Suprapubic skin (tissue), 3 donors: ENCODE results near the gene ASIP.

Source experiments
- EP300 ChIP-seq: sonication (generic); formaldehyde crosslinking; IDR thresholded peaks from one replicate; pipeline ENCODE4 v1.6.1; 2017; ENCODE audit warnings: antibody characterized with exemption
- POLR2A ChIP-seq, 2 donors: fragments of 450-650 bp; IDR thresholded peaks; one replicate each; pipeline ENCODE4 v1.6.1; 2017; ENCODE audit warnings: antibody characterized with exemption in 2 of 2, mild to moderate bottlenecking in 2 of 2, moderate library complexity in 2 of 2
- TF ChIP-seq, protein P1 (sequence below), 2 donors: fragments of 200-600 bp in 1 of 2; fragments of 450-650 bp in 1 of 2; sonication (generic) in 1 of 2; IDR thresholded peaks; one replicate each; pipeline ENCODE4 v1.5.1; 2016 to 2019; ENCODE audit warnings: antibody characterized with exemption in 2 of 2, mild to moderate bottlenecking in 1 of 2, moderate library complexity in 1 of 2

DNA sequence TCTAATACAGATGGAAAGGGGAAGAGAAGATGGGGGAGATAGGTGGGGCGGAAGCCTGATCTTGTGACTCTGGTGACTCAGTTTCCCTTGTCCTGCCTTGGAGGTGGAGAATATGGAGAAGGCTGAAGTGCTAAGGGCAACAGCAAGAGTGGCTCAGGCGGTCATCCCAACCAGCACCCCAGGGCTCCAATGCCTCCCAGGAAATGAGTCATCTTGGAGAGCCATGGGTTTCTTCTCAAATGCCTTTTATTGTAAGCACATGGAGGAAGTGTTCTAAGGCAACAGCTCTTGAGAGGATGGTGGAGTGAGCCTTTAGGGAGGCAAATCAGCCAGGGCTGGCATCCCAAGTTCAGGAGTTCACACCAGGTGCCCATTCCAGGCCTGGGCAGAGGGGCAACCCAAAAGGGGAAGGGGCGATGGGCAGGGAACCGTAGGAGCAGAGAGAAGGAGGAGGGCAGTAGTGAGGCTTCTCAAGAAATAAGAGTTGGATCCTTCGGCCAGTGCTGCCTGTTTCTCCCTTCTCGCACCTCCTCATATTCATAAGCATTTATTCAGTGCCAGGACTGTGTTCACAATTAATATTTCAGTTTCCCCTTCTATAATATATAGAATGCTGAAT is 75.1 kb downstream of the ASIP start:
- TF ChIP-seq, protein P1, sequence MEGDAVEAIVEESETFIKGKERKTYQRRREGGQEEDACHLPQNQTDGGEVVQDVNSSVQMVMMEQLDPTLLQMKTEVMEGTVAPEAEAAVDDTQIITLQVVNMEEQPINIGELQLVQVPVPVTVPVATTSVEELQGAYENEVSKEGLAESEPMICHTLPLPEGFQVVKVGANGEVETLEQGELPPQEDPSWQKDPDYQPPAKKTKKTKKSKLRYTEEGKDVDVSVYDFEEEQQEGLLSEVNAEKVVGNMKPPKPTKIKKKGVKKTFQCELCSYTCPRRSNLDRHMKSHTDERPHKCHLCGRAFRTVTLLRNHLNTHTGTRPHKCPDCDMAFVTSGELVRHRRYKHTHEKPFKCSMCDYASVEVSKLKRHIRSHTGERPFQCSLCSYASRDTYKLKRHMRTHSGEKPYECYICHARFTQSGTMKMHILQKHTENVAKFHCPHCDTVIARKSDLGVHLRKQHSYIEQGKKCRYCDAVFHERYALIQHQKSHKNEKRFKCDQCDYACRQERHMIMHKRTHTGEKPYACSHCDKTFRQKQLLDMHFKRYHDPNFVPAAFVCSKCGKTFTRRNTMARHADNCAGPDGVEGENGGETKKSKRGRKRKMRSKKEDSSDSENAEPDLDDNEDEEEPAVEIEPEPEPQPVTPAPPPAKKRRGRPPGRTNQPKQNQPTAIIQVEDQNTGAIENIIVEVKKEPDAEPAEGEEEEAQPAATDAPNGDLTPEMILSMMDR (IDR thresholded peaks at IDR 0.05) = no peak
- no peak for TF ChIP-seq POLR2A (IDR thresholded peaks at IDR 0.05)
- no peak for TF ChIP-seq EP300
